ENCODE measurements around the gene ZNF507. TPM values are rescaled to one million over a fixed set of nuclear protein-coding genes. Genes with fewer than 3 reads are reported as not detected.
A peak's percentile ranks its signal among the peaks of the same experiment; 100 is the strongest.

Gene ZNF507
- total RNA-seq, 1 donor from 2014 or later: 14.7 TPM

GRCh38 chr19:32407004-32407992 lies 61.9 kb downstream of the ZNF507 start:
- Mint-ChIP-seq H3K27me3 (ENCODE audit: low read depth, unreplicated experiment) (no peaks in the 10 kb centered on the region), H3K9me3 (ENCODE audit: unreplicated experiment) (no peaks in the 10 kb centered on the region), H3K4me3 (ENCODE audit: unreplicated experiment) (peak overlapping the region; percentile 93), H3K36me3 (ENCODE audit: low read depth, unreplicated experiment) (peaks cover 7% of the 10 kb centered on the region), H3K27ac (ENCODE audit: unreplicated experiment) (peak overlapping the region; percentile 93), H3K4me1 (ENCODE audit: low read depth, unreplicated experiment) (peaks cover 6% of the 10 kb centered on the region)
- Histone ChIP-seq H3K27me3 (ENCODE audit: insufficient read depth, low read length) (no peaks in the 10 kb centered on the region), H4K20me1 (ENCODE audit: insufficient read depth, low read length) (peaks cover 10% of the 10 kb centered on the region), H3K9ac (ENCODE audit: low read length) (peak overlapping the region; percentile 98), H3K4me2 (ENCODE audit: low read length) (peak overlapping the region; percentile 98), H3K9me3 (ENCODE audit: insufficient read depth, low read depth, low read length) (no peaks in the 10 kb centered on the region), H2AFZ (ENCODE audit: low read depth, low read length) (no peak overlapping the region), H3K79me2 (ENCODE audit: insufficient read depth, low read length) (peaks cover 27% of the 10 kb centered on the region), H3K36me3 (ENCODE audit: insufficient read depth, low read length) (peaks cover 19% of the 10 kb centered on the region), H3K27ac (ENCODE audit: low read depth, low read length) (no peak overlapping the region), H3K4me1 (ENCODE audit: insufficient read depth, low read length) (peaks cover 17% of the 10 kb centered on the region), H3K4me3 (ENCODE audit: insufficient read depth, low read depth, low read length) (peak overlapping the region; percentile 86)
- DNase-seq (ENCODE audit: low read depth) (peak; percentile 49), FAIRE-seq (no peak)
- TF ChIP-seq EZH2 (IDR thresholded peaks at IDR 0.05; ENCODE audit: insufficient read depth, low read length) (no peak), CTCF (IDR thresholded peaks at IDR 0.05; ENCODE audit: insufficient read depth, low read depth, low read length) (no peak)

- FAIRE-seq (no peak), DNase-seq (ENCODE audit: low read depth) (no peak)
- H3K36me3 Mint-ChIP-seq (ENCODE audit: low read depth, unreplicated experiment): peaks cover 21% of the 10 kb centered on the region
These were observed 69.8 kb downstream of the ZNF507 start for GRCh38 chr19:32415246-32415645.

More at GRCh38 chr19:32415246-32415645, 69.8 kb downstream of the ZNF507 start:
- Mint-ChIP-seq H3K27me3 (ENCODE audit: low read depth, unreplicated experiment) (no peaks in the 10 kb centered on the region), H3K9me3 (ENCODE audit: unreplicated experiment) (no peaks in the 10 kb centered on the region), H3K4me1 (ENCODE audit: low read depth, unreplicated experiment) (peaks cover 8% of the 10 kb centered on the region), H3K27ac (ENCODE audit: unreplicated experiment) (no peak overlapping the region), H3K4me3 (ENCODE audit: unreplicated experiment) (no peak overlapping the region)
- TF ChIP-seq CTCF (IDR thresholded peaks at IDR 0.05; ENCODE audit: insufficient read depth, low read depth, low read length): no peak
- TF ChIP-seq EZH2 (IDR thresholded peaks at IDR 0.05; ENCODE audit: insufficient read depth, low read length): no peak
- Histone ChIP-seq H2AFZ (ENCODE audit: low read depth, low read length) (no peak overlapping the region), H3K4me1 (ENCODE audit: insufficient read depth, low read length) (no peaks in the 10 kb centered on the region), H4K20me1 (ENCODE audit: insufficient read depth, low read length) (peaks cover 3% of the 10 kb centered on the region), H3K27ac (ENCODE audit: low read depth, low read length) (no peak overlapping the region), H3K27me3 (ENCODE audit: insufficient read depth, low read length) (no peaks in the 10 kb centered on the region), H3K9ac (ENCODE audit: low read length) (no peak overlapping the region), H3K79me2 (ENCODE audit: insufficient read depth, low read length) (no peaks in the 10 kb centered on the region), H3K4me2 (ENCODE audit: low read length) (no peak overlapping the region), H3K9me3 (ENCODE audit: insufficient read depth, low read depth, low read length) (no peaks in the 10 kb centered on the region), H3K4me3 (ENCODE audit: insufficient read depth, low read depth, low read length) (no peak overlapping the region), H3K36me3 (ENCODE audit: insufficient read depth, low read length) (peaks cover 23% of the 10 kb centered on the region)

Data from astrocyte (in vitro differentiated cells and primary cell).